Tibial artery (tissue), 4 donors: ENCODE results near the gene ENOX2.

Experiments
- DNase-seq, 2 donors: peaks; one replicate each; pipeline ENCODE4 v3.0.0-alpha.2; 2019
- H3K27ac ChIP-seq, 2 donors: fragments of 200-600 bp; sonication (generic) in 1 of 2; 1 replicate in 1 of 2; 2 replicates in 1 of 2; pipeline ENCODE4 v1.5.1; 2018 to 2019; ENCODE audit warnings: mild to moderate bottlenecking in 1 of 2
- H3K27me3 ChIP-seq, 2 donors: fragments of 200-600 bp; sonication (generic) in 1 of 2; one replicate each; pipeline versions ENCODE4 v1.5.1 to v1.6.0; 2016 to 2019
- H3K36me3 ChIP-seq, 3 donors: fragments of 200-600 bp; sonication (generic) in 2 of 3; one replicate each; pipeline ENCODE4 v1.5.1; 2016 to 2019; ENCODE audit warnings: mild to moderate bottlenecking in 2 of 3
- H3K4me1 ChIP-seq, 4 donors: fragments of 200-600 bp; sonication (generic) in 2 of 4; 1 replicate in 3 of 4; 2 replicates in 1 of 4; pipeline ENCODE4 v1.5.1; 2016 to 2019
- H3K4me3 ChIP-seq, 2 donors: fragments of 200-600 bp; sonication (generic) in 1 of 2; 1 replicate in 1 of 2; 2 replicates in 1 of 2; pipeline ENCODE4 v1.5.1; 2018 to 2019; ENCODE audit warnings: mild to moderate bottlenecking in 2 of 2
- H3K9me3 ChIP-seq, 3 donors: fragments of 200-600 bp; sonication (generic) in 1 of 3; one replicate each; pipeline ENCODE4 v1.5.1; 2016 to 2019
- CTCF ChIP-seq, 2 experiments: fragments of 200-600 bp in 1 of 2; fragments of 450-650 bp in 1 of 2; IDR thresholded peaks; one replicate each; pipeline ENCODE4 v1.5.1; 2017 to 2019; ENCODE audit warnings: antibody characterized with exemption in 2 of 2, mild to moderate bottlenecking in 1 of 2, moderate library complexity in 1 of 2
- intact Hi-C: fragments of 100-400 bp; cut with DNase I; formaldehyde crosslinking; loops from one replicate; pipeline ENCODE4 v1.15.0; 2023; ENCODE audit warnings: low total_unique reads

ENOX2 gene

GRCh38 chrX:130836447-130836846 lies 66.6 kb downstream of the ENOX2 start:
- H3K9me3 ChIP-seq = no peaks in the 10 kb centered on the region
- no peak for DNase-seq
- H3K27me3 ChIP-seq = no peaks in the 10 kb centered on the region
- H3K4me3 ChIP-seq = no peak overlapping the region
- H3K4me1 ChIP-seq = no peaks in the 10 kb centered on the region
- intact Hi-C loops = no loop called here
- H3K36me3 ChIP-seq = no peaks in the 10 kb centered on the region
- TF ChIP-seq CTCF (IDR thresholded peaks at IDR 0.05) = no peak
- no peak overlapping the region for H3K27ac ChIP-seq

GRCh38 chrX:130834830-130835229 lies 68.2 kb downstream of the ENOX2 start:
- Histone ChIP-seq H3K4me1 (peaks cover 0 to 3% (median 0%) of the 10 kb centered on the region in 4 donors), H3K4me3 (no peak overlapping the region), H3K27me3 (no peaks in the 10 kb centered on the region), H3K9me3 (no peaks in the 10 kb centered on the region), H3K27ac (no peak overlapping the region), H3K36me3 (no peaks in the 10 kb centered on the region)
- no peak for TF ChIP-seq CTCF (IDR thresholded peaks at IDR 0.05)
- DNase-seq = no peak
- intact Hi-C loops = no loop called here

GRCh38 chrX:130834149-130834548 lies 68.9 kb downstream of the ENOX2 start:
- no peaks in the 10 kb centered on the region for H3K27me3 ChIP-seq
- TF ChIP-seq CTCF (IDR thresholded peaks at IDR 0.05) = no peak
- intact Hi-C loops = no loop called here
- no peak overlapping the region for H3K27ac ChIP-seq
- H3K9me3 ChIP-seq = no peaks in the 10 kb centered on the region
- no peak for DNase-seq
- no peak overlapping the region for H3K4me3 ChIP-seq
- H3K36me3 ChIP-seq = no peaks in the 10 kb centered on the region
- H3K4me1 ChIP-seq = peaks cover 0 to 4% (median 0%) of the 10 kb centered on the region in 4 donors

- Histone ChIP-seq H3K27me3 (no peaks in the 10 kb centered on the region), H3K9me3 (no peaks in the 10 kb centered on the region), H3K4me1 (peaks cover 0 to 11% (median 0%) of the 10 kb centered on the region in 4 donors), H3K36me3 (no peaks in the 10 kb centered on the region), H3K4me3 (no peak overlapping the region), H3K27ac (no peak overlapping the region)
- DNase-seq = no peak
- intact Hi-C loops = no loop called here
- TF ChIP-seq CTCF (IDR thresholded peaks at IDR 0.05) = no peak
Observed at GRCh38 chrX:130831347-130831722, 71.7 kb downstream of the ENOX2 start.

- Histone ChIP-seq H3K27me3 (no peaks in the 10 kb centered on the region), H3K9me3 (no peaks in the 10 kb centered on the region), H3K4me3 (no peak overlapping the region), H3K4me1 (peaks cover 0 to 12% (median 0%) of the 10 kb centered on the region in 4 donors), H3K27ac (no peak overlapping the region), H3K36me3 (no peaks in the 10 kb centered on the region)
- no peak for DNase-seq
- intact Hi-C loops = no loop called here
- TF ChIP-seq CTCF (IDR thresholded peaks at IDR 0.05) = no peak
Observed at GRCh38 chrX:130830599-130831346, 72.2 kb downstream of the ENOX2 start.
